K562 (cell line): ENCODE measurements around the gene SNX4. TPM values are rescaled to one million over a fixed set of nuclear protein-coding genes. Genes with fewer than 3 reads are reported as not detected.

Experiments used
- KAT7 ChIP-seq: sonication (generic); formaldehyde crosslinking; IDR thresholded peaks from 2 replicates; pipeline ENCODE4 v1.8.0; 2022; ENCODE audit warnings: missing genetic modification reagents, mild to moderate bottlenecking, borderline replicate concordance
- NELFE ChIP-seq: IDR thresholded peaks from 2 replicates; pipeline ENCODE4 v1.6.1; 2011; ENCODE audit warnings: mild to moderate bottlenecking; ENCODE audit not compliant: insufficient read depth, insufficient read length
- NR4A1 ChIP-seq, 2 experiments: fragments of 250-450 bp in 1 of 2; fragments of 450-650 bp in 1 of 2; sonication (Bioruptor Pico) in 1 of 2; IDR thresholded peaks; 2 replicates each; pipeline versions ENCODE4 v1.4.0 to v1.6.1; 2016 to 2020; ENCODE audit warnings: mild to moderate bottlenecking in 2 of 2, missing compliant biosample characterization in 1 of 2, missing genetic modification characterization in 1 of 2, moderate library complexity in 1 of 2
- PRMT5 ChIP-seq: sonication (generic); formaldehyde crosslinking; IDR thresholded peaks from 2 replicates; pipeline ENCODE4 v1.5.0; 2020; ENCODE audit warnings: missing genetic modification reagents
- RFX1 ChIP-seq: fragments of 450-650 bp; IDR thresholded peaks from 2 replicates; pipeline ENCODE4 v1.6.1; 2016; ENCODE audit warnings: mild to moderate bottlenecking, moderate library complexity
- ZNF311 ChIP-seq: fragments of 250-450 bp; sonication (Bioruptor Pico); IDR thresholded peaks from 2 replicates; pipeline ENCODE4 v1.4.0; 2020; ENCODE audit warnings: mild to moderate bottlenecking, moderate library complexity
- ZNF436 ChIP-seq: fragments of 250-450, 450-650 bp; sonication (Bioruptor Pico); formaldehyde crosslinking; IDR thresholded peaks from 2 replicates; pipeline ENCODE4 v1.7.0; 2020; ENCODE audit warnings: mild to moderate bottlenecking
- ZNF444 ChIP-seq: fragments of 250-450 bp; sonication (Bioruptor Pico); IDR thresholded peaks from 2 replicates; pipeline ENCODE4 v1.4.0; 2020; ENCODE audit warnings: mild to moderate bottlenecking, moderate library complexity
- polyA plus RNA-seq, 8 experiments: library from polyadenylated mRNA; depleted of rRNA in 4 of 8; stranded (reverse) in 5 of 8; unstranded in 3 of 8; fragments of >200 nt; fragmentation: Nextera tagmentation in 2 of 8; fragmentation: Illumina TruSeq in 1 of 8; extraction: Ambion mirVana in 2 of 8; extraction: Trizol in 1 of 8; gene quantifications; 2 replicates each; pipeline versions ENCODE4 v1.2.1 to v1.2.3, GENCODE V29; 2011 to 2014; ENCODE audit warnings: inconsistent platforms in 1 of 8, missing spikeins in 1 of 8
- total RNA-seq, 7 experiments: library from RNA; depleted of rRNA in 6 of 7; stranded (reverse); fragments of >200 nt in 6 of 7; fragmentation: Illumina TruSeq in 2 of 7; extraction: Trizol in 2 of 7; gene quantifications; 2 replicates each; pipeline versions ENCODE4 v1.2.1 to v1.2.3, GENCODE V29; 2011 to 2021; ENCODE audit warnings: low replicate concordance in 1 of 7
- TF ChIP-seq, protein P1 (sequence below): fragments of 450-650 bp; IDR thresholded peaks from 2 replicates; pipeline ENCODE4 v1.6.1; 2016; ENCODE audit warnings: low read depth
- TF ChIP-seq, protein P2 (sequence below): sonication (generic); formaldehyde crosslinking; IDR thresholded peaks from 2 replicates; pipeline ENCODE4 v1.8.1; 2023; ENCODE audit warnings: mild to moderate bottlenecking, missing genetic modification reagents

Gene SNX4
- total and polyA plus RNA-seq, 9 of the 15 experiments (the other 6 are each of a cell fraction or from before 2014, with no cell fraction given), result 11.4 to 40.3 (median 30.0) TPM

DNA sequence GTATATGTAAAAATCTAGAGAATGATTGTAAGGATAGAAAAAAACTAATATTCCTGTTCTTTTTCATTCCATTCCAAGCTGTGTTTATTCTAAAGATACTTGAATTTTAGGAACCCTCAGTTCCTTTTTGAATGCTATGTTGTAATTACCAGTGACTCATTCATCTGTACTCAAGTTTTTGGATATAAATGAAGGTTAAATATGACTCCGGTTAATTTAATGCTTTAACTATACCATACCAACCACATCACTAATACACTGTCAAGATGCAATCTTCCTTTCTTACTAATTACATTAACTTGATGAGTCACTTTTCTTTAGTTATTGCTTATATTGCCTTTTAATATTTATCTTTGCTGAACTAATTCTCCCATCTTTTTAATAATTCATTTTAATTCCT is 76.1 kb downstream of the SNX4 start (continued):
- TF ChIP-seq, protein P1, sequence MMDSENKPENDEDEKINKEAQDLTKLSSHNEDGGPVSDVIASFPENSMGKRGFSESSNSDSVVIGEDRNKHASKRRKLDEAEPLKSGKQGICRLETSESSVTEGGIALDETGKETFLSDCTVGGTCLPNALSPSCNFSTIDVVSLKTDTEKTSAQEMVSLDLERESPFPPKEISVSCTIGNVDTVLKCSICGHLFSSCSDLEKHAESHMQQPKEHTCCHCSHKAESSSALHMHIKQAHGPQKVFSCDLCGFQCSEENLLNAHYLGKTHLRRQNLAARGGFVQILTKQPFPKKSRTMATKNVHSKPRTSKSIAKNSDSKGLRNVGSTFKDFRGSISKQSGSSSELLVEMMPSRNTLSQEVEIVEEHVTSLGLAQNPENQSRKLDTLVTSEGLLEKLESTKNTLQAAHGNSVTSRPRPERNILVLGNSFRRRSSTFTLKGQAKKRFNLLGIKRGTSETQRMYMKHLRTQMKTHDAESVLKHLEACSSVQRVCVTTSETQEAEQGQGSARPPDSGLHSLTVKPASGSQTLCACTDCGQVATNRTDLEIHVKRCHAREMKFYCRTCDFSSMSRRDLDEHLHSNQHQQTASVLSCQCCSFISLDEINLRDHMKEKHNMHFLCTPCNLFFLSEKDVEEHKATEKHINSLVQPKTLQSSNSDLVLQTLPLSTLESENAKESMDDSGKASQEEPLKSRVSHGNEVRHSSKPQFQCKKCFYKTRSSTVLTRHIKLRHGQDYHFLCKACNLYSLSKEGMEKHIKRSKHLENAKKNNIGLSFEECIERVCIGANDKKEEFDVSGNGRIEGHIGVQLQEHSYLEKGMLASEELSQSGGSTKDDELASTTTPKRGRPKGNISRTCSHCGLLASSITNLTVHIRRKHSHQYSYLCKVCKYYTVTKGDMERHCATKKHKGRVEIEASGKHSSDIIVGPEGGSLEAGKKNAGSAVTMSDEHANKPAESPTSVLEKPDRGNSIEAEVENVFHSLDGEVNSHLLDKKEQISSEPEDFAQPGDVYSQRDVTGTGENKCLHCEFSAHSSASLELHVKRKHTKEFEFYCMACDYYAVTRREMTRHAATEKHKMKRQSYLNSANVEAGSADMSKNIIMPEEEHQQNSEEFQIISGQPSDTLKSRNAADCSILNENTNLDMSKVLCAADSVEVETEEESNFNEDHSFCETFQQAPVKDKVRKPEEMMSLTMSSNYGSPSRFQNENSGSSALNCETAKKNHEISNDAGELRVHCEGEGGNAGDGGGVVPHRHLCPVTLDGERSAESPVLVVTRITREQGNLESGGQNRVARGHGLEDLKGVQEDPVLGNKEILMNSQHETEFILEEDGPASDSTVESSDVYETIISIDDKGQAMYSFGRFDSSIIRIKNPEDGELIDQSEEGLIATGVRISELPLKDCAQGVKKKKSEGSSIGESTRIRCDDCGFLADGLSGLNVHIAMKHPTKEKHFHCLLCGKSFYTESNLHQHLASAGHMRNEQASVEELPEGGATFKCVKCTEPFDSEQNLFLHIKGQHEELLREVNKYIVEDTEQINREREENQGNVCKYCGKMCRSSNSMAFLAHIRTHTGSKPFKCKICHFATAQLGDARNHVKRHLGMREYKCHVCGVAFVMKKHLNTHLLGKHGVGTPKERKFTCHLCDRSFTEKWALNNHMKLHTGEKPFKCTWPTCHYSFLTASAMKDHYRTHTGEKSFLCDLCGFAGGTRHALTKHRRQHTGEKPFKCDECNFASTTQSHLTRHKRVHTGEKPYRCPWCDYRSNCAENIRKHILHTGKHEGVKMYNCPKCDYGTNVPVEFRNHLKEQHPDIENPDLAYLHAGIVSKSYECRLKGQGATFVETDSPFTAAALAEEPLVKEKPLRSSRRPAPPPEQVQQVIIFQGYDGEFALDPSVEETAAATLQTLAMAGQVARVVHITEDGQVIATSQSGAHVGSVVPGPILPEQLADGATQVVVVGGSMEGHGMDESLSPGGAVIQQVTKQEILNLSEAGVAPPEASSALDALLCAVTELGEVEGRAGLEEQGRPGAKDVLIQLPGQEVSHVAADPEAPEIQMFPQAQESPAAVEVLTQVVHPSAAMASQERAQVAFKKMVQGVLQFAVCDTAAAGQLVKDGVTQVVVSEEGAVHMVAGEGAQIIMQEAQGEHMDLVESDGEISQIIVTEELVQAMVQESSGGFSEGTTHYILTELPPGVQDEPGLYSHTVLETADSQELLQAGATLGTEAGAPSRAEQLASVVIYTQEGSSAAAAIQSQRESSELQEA, result no peak
- TF ChIP-seq ZNF311 (CRISPR knock-in tag) (no peak), PRMT5 (CRISPR knock-in tag) (no peak), NELFE (no peak), NR4A1 (CRISPR knock-in tag; IDR thresholded peaks at IDR 0.05) (no peak), NR4A1 (tag; IDR thresholded peaks at IDR 0.05) (no peak), KAT7 (CRISPR knock-in tag) (no peak), ZNF436 (no peak), RFX1 (no peak), ZNF444 (CRISPR knock-in tag) (no peak)
- TF ChIP-seq, protein P2, sequence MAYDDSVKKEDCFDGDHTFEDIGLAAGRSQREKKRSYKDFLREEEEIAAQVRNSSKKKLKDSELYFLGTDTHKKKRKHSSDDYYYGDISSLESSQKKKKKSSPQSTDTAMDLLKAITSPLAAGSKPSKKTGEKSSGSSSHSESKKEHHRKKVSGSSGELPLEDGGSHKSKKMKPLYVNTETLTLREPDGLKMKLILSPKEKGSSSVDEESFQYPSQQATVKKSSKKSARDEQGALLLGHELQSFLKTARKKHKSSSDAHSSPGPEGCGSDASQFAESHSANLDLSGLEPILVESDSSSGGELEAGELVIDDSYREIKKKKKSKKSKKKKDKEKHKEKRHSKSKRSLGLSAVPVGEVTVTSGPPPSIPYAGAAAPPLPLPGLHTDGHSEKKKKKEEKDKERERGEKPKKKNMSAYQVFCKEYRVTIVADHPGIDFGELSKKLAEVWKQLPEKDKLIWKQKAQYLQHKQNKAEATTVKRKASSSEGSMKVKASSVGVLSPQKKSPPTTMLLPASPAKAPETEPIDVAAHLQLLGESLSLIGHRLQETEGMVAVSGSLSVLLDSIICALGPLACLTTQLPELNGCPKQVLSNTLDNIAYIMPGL (CRISPR knock-in tag), result no peak
- TF ChIP-seq, all 486 proteins: peak for 0
